Mesenchymal stem cell (in vitro differentiated cells and primary cell): ENCODE measurements around the gene ZNF428.
A peak's percentile ranks its signal among the peaks of the same experiment; 100 is the strongest.

Experiments
- DNase-seq: peaks from one replicate; pipeline ENCODE4 v3.0.0-alpha.2; 2013
- H2AFZ ChIP-seq: one replicate; pipeline ENCODE4 v1.6.1; 2013; ENCODE audit warnings: low read depth, mild to moderate bottlenecking, control low read depth, inconsistent platforms, low read length, moderate library complexity
- H2AK5ac ChIP-seq: 2 replicates; pipeline ENCODE4 v1.6.1; 2013; ENCODE audit warnings: low read length, moderate library complexity, mild to moderate bottlenecking, inconsistent platforms; ENCODE audit not compliant: severe bottlenecking
- H2BK120ac ChIP-seq: one replicate; pipeline ENCODE4 v1.6.1; 2013; ENCODE audit warnings: low read depth, mild to moderate bottlenecking, inconsistent platforms, low read length, moderate library complexity
- H2BK12ac ChIP-seq, 2 experiments: one replicate each; pipeline ENCODE4 v1.6.1; 2013; ENCODE audit warnings: inconsistent platforms in 2 of 2, low read length in 2 of 2, mild to moderate bottlenecking in 2 of 2, moderate library complexity in 2 of 2, control low read depth in 1 of 2
- H2BK15ac ChIP-seq: one replicate; pipeline ENCODE4 v1.6.1; 2013; ENCODE audit warnings: mild to moderate bottlenecking, low read depth, inconsistent platforms; ENCODE audit not compliant: poor library complexity, severe bottlenecking
- H2BK5ac ChIP-seq: 2 replicates; pipeline ENCODE4 v1.6.1; 2013; ENCODE audit warnings: low read depth, mild to moderate bottlenecking, low read length, control low read depth, inconsistent platforms; ENCODE audit not compliant: poor library complexity, severe bottlenecking
- H3K14ac ChIP-seq, 2 experiments: one replicate each; pipeline ENCODE4 v1.6.1; 2013; ENCODE audit warnings: inconsistent platforms in 2 of 2, low read length in 2 of 2, control low read depth in 1 of 2, mild to moderate bottlenecking in 1 of 2, moderate library complexity in 1 of 2
- H3K18ac ChIP-seq, 2 experiments: one replicate each; pipeline ENCODE4 v1.6.1; 2013; ENCODE audit warnings: inconsistent platforms in 2 of 2, low read length in 2 of 2, control low read depth in 1 of 2, low read depth in 1 of 2, mild to moderate bottlenecking in 1 of 2
- H3K23ac ChIP-seq, 2 experiments: one replicate each; pipeline ENCODE4 v1.6.1; 2013; ENCODE audit warnings: inconsistent platforms in 2 of 2, low read length in 2 of 2, mild to moderate bottlenecking in 2 of 2, moderate library complexity in 2 of 2, control low read depth in 1 of 2
- H3K27ac ChIP-seq: 2 replicates; pipeline ENCODE4 v1.5.1; 2013; ENCODE audit warnings: mild to moderate bottlenecking, moderate library complexity, low read length, control low read depth, inconsistent platforms; ENCODE audit not compliant: poor library complexity, severe bottlenecking
- H3K27me3 ChIP-seq, 2 experiments: 2 replicates each; pipeline versions ENCODE4 v1.6.1 to v1.7.0; 2013; ENCODE audit warnings: low read length in 2 of 2, mild to moderate bottlenecking in 2 of 2, moderate library complexity in 2 of 2, control low read depth in 1 of 2, inconsistent platforms in 1 of 2; ENCODE audit not compliant: control insufficient read depth in 1 of 2, insufficient read depth in 1 of 2
- H3K36me3 ChIP-seq, 2 experiments: 2 replicates each; pipeline versions ENCODE4 v1.6.1 to v1.7.0; 2013; ENCODE audit warnings: low read length in 2 of 2, control low read depth in 1 of 2, inconsistent platforms in 1 of 2, low read depth in 1 of 2, mild to moderate bottlenecking in 1 of 2; ENCODE audit not compliant: insufficient read depth in 2 of 2, control insufficient read depth in 1 of 2
- H3K4ac ChIP-seq, 2 experiments: one replicate each; pipeline ENCODE4 v1.6.1; 2013; ENCODE audit warnings: inconsistent platforms in 2 of 2, low read length in 2 of 2, mild to moderate bottlenecking in 2 of 2, moderate library complexity in 2 of 2, control low read depth in 1 of 2, low read depth in 1 of 2
- H3K4me1 ChIP-seq: 2 replicates; pipeline ENCODE4 v1.6.1; 2013; ENCODE audit warnings: low read depth, low read length, control low read depth; ENCODE audit not compliant: control insufficient read depth, insufficient read depth
- H3K4me2 ChIP-seq: 2 replicates; pipeline ENCODE4 v1.6.1; 2013; ENCODE audit warnings: low read length, mild to moderate bottlenecking, inconsistent platforms; ENCODE audit not compliant: poor library complexity, severe bottlenecking
- H3K4me3 ChIP-seq, 2 experiments: 2 replicates each; pipeline versions ENCODE4 v1.5.1 to v1.7.0; 2013; ENCODE audit warnings: low read length in 2 of 2, mild to moderate bottlenecking in 2 of 2, control low read depth in 1 of 2, low read depth in 1 of 2; ENCODE audit not compliant: insufficient read depth in 1 of 2
- H3K79me1 ChIP-seq: replicated peaks from 2 replicates; pipeline ENCODE4 v1.6.1; 2013; ENCODE audit warnings: mild to moderate bottlenecking, control low read depth, low read length, inconsistent platforms; ENCODE audit not compliant: poor library complexity, severe bottlenecking
- H3K9ac ChIP-seq: 2 replicates; pipeline ENCODE4 v1.7.0; 2013; ENCODE audit warnings: mild to moderate bottlenecking, low read length, moderate library complexity
- H3K9me3 ChIP-seq: 2 replicates; pipeline ENCODE4 v1.7.0; 2013; ENCODE audit warnings: mild to moderate bottlenecking, low read length; ENCODE audit not compliant: control insufficient read depth
- H4K8ac ChIP-seq: one replicate; pipeline ENCODE4 v1.6.1; 2013; ENCODE audit warnings: inconsistent platforms, mild to moderate bottlenecking, low read length, moderate library complexity
- H4K91ac ChIP-seq: one replicate; pipeline ENCODE4 v1.6.1; 2013; ENCODE audit warnings: mild to moderate bottlenecking, low read length, inconsistent platforms
- WGBS: methylation state at CpG from one replicate; pipeline ENCODE4 v1.1.7; 2013; ENCODE audit warnings: mixed read lengths; 5-methylcytosine and 5-hydroxymethylcytosine counted together

The ZNF428 gene

GRCh38 chr19:43628646-43629326 is 9.4 kb upstream of the ZNF428 start:
- Histone ChIP-seq H2BK5ac (no peak overlapping the region), H2AFZ (no peak overlapping the region), H3K23ac (no peak overlapping the region), H3K4ac (no peak overlapping the region), H4K91ac (no peak overlapping the region), H3K4me1 (peaks cover 2% of the 10 kb centered on the region), H3K4me2 (no peak overlapping the region), H3K27me3 (peaks cover 0 to 14% of the 10 kb centered on the region in 2 experiments), H3K4me3 (no peak overlapping the region), H3K36me3 (peaks cover 0 to 34% of the 10 kb centered on the region in 2 experiments), H3K9ac (no peak overlapping the region), H3K27ac (no peak overlapping the region), H2BK120ac (no peak overlapping the region), H4K8ac (no peak overlapping the region), H3K14ac (no peak overlapping the region), H2BK12ac (no peak overlapping the region), H3K79me1 (peaks cover 24% of the 10 kb centered on the region), H2AK5ac (no peak overlapping the region), H3K9me3 (no peaks in the 10 kb centered on the region), H2BK15ac (no peak overlapping the region), H3K18ac (no peak overlapping the region)
- WGBS: 100% methylated on average over 2 of the region's 3 CpGs
- no peak for DNase-seq

DNA sequence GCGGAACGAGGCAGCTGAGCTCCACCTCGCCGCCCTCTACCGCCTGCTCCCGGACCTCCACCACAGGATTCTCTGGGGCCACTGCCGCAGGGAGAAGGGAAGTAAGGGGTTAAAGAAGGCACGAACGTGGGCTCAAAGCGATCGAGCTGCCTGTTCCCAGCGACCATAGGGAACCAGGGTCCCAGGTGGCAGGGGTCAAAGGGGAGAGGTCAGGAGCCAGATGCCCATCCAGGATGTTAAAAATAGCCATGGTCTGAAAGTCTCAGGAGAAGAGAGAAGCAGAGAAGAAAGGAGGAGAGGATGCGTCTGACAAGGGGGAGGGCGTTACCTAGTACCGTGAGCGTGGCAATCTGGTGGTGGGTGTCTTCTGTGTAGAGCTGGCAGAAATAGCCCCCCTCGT is 7.4 kb upstream of the ZNF428 start:
- Histone ChIP-seq H3K4ac (no peak overlapping the region), H3K18ac (no peak overlapping the region), H3K9ac (no peak overlapping the region), H3K9me3 (no peaks in the 10 kb centered on the region), H4K8ac (peak overlapping the region; percentile 50), H3K4me3 (no peak overlapping the region), H2BK120ac (no peak overlapping the region), H3K36me3 (peaks cover 0 to 45% of the 10 kb centered on the region in 2 experiments), H2BK12ac (no peak overlapping the region), H4K91ac (no peak overlapping the region), H3K14ac (no peak overlapping the region), H3K27me3 (peaks cover 0 to 14% of the 10 kb centered on the region in 2 experiments), H3K4me2 (no peak overlapping the region), H3K23ac (no peak overlapping the region), H3K27ac (no peak overlapping the region), H2AFZ (no peak overlapping the region), H3K4me1 (peaks cover 2% of the 10 kb centered on the region), H2BK5ac (no peak overlapping the region), H3K79me1 (peaks cover 27% of the 10 kb centered on the region), H2AK5ac (no peak overlapping the region), H2BK15ac (no peak overlapping the region)
- DNase-seq: no peak
- WGBS: 61% methylated on average over 17 of the region's 17 CpGs

- Histone ChIP-seq H2AFZ (no peak overlapping the region), H2BK15ac (no peak overlapping the region), H3K14ac (no peak overlapping the region), H3K27me3 (peaks cover 0 to 14% of the 10 kb centered on the region in 2 experiments), H3K4ac (no peak overlapping the region), H3K9me3 (no peaks in the 10 kb centered on the region), H4K91ac (no peak overlapping the region), H3K4me2 (no peak overlapping the region), H3K23ac (no peak overlapping the region), H4K8ac (no peak overlapping the region), H2BK120ac (no peak overlapping the region), H3K79me1 (peaks cover 25% of the 10 kb centered on the region), H3K9ac (no peak overlapping the region), H3K4me1 (peaks cover 2% of the 10 kb centered on the region), H2BK12ac (no peak overlapping the region), H3K36me3 (peaks cover 0 to 45% of the 10 kb centered on the region in 2 experiments), H3K4me3 (no peak overlapping the region), H2AK5ac (no peak overlapping the region), H2BK5ac (no peak overlapping the region), H3K18ac (no peak overlapping the region), H3K27ac (no peak overlapping the region)
- WGBS: 94% methylated on average over 29 of the region's 32 CpGs
- DNase-seq: no peak
Observed at GRCh38 chr19:43625918-43626579, 6.6 kb upstream of the ZNF428 start.

GRCh38 chr19:43624933-43625332 is 5.5 kb upstream of the ZNF428 start:
- no peak overlapping the region for H2AK5ac ChIP-seq
- H3K36me3 ChIP-seq: peaks cover 0 to 45% of the 10 kb centered on the region in 2 experiments
- no peak overlapping the region for H3K14ac ChIP-seq
- H3K9ac ChIP-seq: no peak overlapping the region
- no peak overlapping the region for H2BK15ac ChIP-seq
- peak overlapping the region; percentile 39 for H4K8ac ChIP-seq
- no peaks in the 10 kb centered on the region for H3K9me3 ChIP-seq
- no peak overlapping the region for H3K4me2 ChIP-seq
- no peak overlapping the region for H3K27ac ChIP-seq
- H3K4ac ChIP-seq: no peak overlapping the region
- DNase-seq: peak; percentile 37
- H3K18ac ChIP-seq: no peak overlapping the region
- 20% methylated on average over 30 of the region's 30 CpGs for WGBS
- peaks cover 0 to 14% of the 10 kb centered on the region in 2 experiments for H3K27me3 ChIP-seq
- no peak overlapping the region for H3K4me3 ChIP-seq
- peaks cover 6% of the 10 kb centered on the region for H3K4me1 ChIP-seq
- no peak overlapping the region for H3K23ac ChIP-seq
- no peak overlapping the region for H4K91ac ChIP-seq
- no peak overlapping the region for H2AFZ ChIP-seq
- no peak overlapping the region for H2BK5ac ChIP-seq
- H3K79me1 ChIP-seq: peaks cover 25% of the 10 kb centered on the region
- no peak overlapping the region for H2BK12ac ChIP-seq
- no peak overlapping the region for H2BK120ac ChIP-seq
